GM21576 (cell line): ENCODE measurements around the gene SMOC2.

Source experiments
- ATAC-seq: cut with Tn5 transposase; IDR thresholded peaks from one replicate; pipeline ENCODE4 v1.9.1; 2021; ENCODE audit warnings: mild to moderate bottlenecking, moderate library complexity; ENCODE audit not compliant: unreplicated experiment

SMOC2 gene

GRCh38 chr6:168618546-168619315, 177.7 kb downstream of the SMOC2 start:
- ATAC-seq, result no peak

GRCh38 chr6:168619560-168620314, 178.8 kb downstream of the SMOC2 start:
- ATAC-seq, result no peak

GRCh38 chr6:168620578-168620977, 179.6 kb downstream of the SMOC2 start:
- ATAC-seq, result no peak

GRCh38 chr6:168623736-168624135, 182.8 kb downstream of the SMOC2 start:
- no peak for ATAC-seq

GRCh38 chr6:168624540-168624939, 183.6 kb downstream of the SMOC2 start:
- ATAC-seq, result no peak

GRCh38 chr6:168624948-168625347, 184.0 kb downstream of the SMOC2 start:
- no peak for ATAC-seq

GRCh38 chr6:168625602-168626001, 184.6 kb downstream of the SMOC2 start:
- ATAC-seq, result no peak

GRCh38 chr6:168626046-168626602, 185.1 kb downstream of the SMOC2 start:
- ATAC-seq, result no peak

GRCh38 chr6:168627506-168628175, 186.7 kb downstream of the SMOC2 start:
- no peak for ATAC-seq

- ATAC-seq, result no peak
These were observed 187.2 kb downstream of the SMOC2 start for GRCh38 chr6:168628176-168628553.

- ATAC-seq, result no peak
These were observed 187.8 kb downstream of the SMOC2 start for GRCh38 chr6:168628732-168629245.

- no peak for ATAC-seq
These were observed 190.6 kb downstream of the SMOC2 start for GRCh38 chr6:168631564-168631963.

- ATAC-seq, result no peak
These were observed 191.7 kb downstream of the SMOC2 start for GRCh38 chr6:168632694-168633093.

- no peak for ATAC-seq
These were observed 193.8 kb downstream of the SMOC2 start for GRCh38 chr6:168634541-168635328.

- ATAC-seq, result no peak
These were observed 195.4 kb downstream of the SMOC2 start for GRCh38 chr6:168636147-168637004.

GRCh38 chr6:168637834-168638233, 196.8 kb downstream of the SMOC2 start:
- no peak for ATAC-seq

- no peak for ATAC-seq
These were observed 197.7 kb downstream of the SMOC2 start for GRCh38 chr6:168638468-168639271.

- ATAC-seq, result no peak
These were observed 199.2 kb downstream of the SMOC2 start for GRCh38 chr6:168640181-168640580.

- ATAC-seq, result no peak
These were observed 199.8 kb downstream of the SMOC2 start for GRCh38 chr6:168640768-168641167.
